ENCODE results near the gene TMX4. TPM values are rescaled to one million over a fixed set of nuclear protein-coding genes. Genes with fewer than 3 reads are reported as not detected.

TMX4 gene
- total and polyA plus RNA-seq, 2 of the 4 experiments (the other 2 are of a cell fraction) = 5.4 to 13.6 TPM

DNA sequence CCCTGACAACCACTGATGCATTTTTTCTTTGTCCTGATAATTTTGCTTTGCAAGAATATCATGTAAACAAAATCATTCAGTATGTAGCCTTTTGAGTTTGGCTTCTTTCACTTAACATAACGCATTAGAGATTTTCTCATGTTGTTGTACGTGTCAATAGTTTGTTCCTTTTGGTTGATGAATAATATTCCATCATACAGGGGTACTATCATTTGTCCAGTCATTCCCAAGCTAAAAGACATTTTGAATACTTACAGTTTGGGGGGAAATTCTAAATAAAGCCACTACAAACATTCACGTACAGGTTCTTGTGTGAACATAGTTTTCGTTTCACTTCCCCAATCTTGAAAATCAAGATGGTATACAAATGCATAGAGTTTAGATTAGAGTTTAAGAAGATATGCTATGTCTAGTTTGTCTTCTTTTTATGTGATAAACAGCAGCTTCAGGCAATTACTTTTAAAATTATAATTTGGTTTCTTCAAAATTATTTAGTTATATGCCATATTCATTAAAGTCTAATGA, 84.5 kb downstream of the TMX4 start:
- no peak overlapping the region for H4K8ac ChIP-seq (ENCODE audit: low read depth in 2 of 2, low read length in 2 of 2)
- no peak overlapping the region for H3K4ac ChIP-seq (ENCODE audit: low read depth, low read length)
- no peak overlapping the region for H4K91ac ChIP-seq (ENCODE audit: insufficient read depth, low read depth, low read length)
- no peaks in the 10 kb centered on the region for H3K9me3 ChIP-seq (ENCODE audit: control insufficient read depth, insufficient read depth, low read length)
- H3K36me3 ChIP-seq (ENCODE audit: control insufficient read depth, insufficient read depth, low read length) = no peaks in the 10 kb centered on the region
- in situ Hi-C loops (cut with MboI; ENCODE audit: low sequenced_read_pairs) (no loop called here), dilution Hi-C loops (cut with HindIII; ENCODE audit: low sequenced_read_pairs, unreplicated experiment) (no loop called here), intact Hi-C loops (cut with micrococcal nuclease) (loop anchor here (5.0 to 10.0 kb wide), 3 partner anchors 107 to 600 kb away; no protein-coding TSS in a partner anchor)
- H2BK20ac ChIP-seq (ENCODE audit: low read depth, low read length) = no peak overlapping the region
- no peaks in the 10 kb centered on the region for H3K9me1 ChIP-seq (ENCODE audit: insufficient read depth, low read length)
- CTCF ChIA-PET = interaction anchor here (6.3 kb wide), 1 partner anchor 787 kb away, joined by 73 read pairs; no protein-coding TSS in a partner anchor
- BruUV-seq (replicated peaks) = no TSS peak
- no peak overlapping the region for H3K18ac ChIP-seq (ENCODE audit: low read depth, low read length)
- H2AFZ ChIP-seq (replicated peaks; ENCODE audit: low read length, poor library complexity) = no peak overlapping the region
- no CpG with 5 or more reads among the region's 4 CpGs for whole genome bisulfite sequencing, 2 experiments (ENCODE audit: extremely low coverage in 2 of 2, insufficient read length in 1 of 2)
- no peak overlapping the region for H3K14ac ChIP-seq (replicated peaks; ENCODE audit: low read depth, low read length)
- no peak overlapping the region for H2AK5ac ChIP-seq (ENCODE audit: low read depth, low read length)
- H2AK9ac ChIP-seq (replicated peaks; ENCODE audit: low read depth, low read length, poor library complexity) = no peak overlapping the region
- H2BK120ac ChIP-seq (ENCODE audit: low read depth, low read length) = no peak overlapping the region
- no peaks in the 10 kb centered on the region for H3K79me1 ChIP-seq (ENCODE audit: low read depth in 1 of 2, low read length in 2 of 2)
- no peak overlapping the region for H3K56ac ChIP-seq (ENCODE audit: extremely low read depth, insufficient read depth, low read length)
- no peak overlapping the region for H3K4me2 ChIP-seq (ENCODE audit: low read depth, low read length)
- TF ChIP-seq, protein P1, sequence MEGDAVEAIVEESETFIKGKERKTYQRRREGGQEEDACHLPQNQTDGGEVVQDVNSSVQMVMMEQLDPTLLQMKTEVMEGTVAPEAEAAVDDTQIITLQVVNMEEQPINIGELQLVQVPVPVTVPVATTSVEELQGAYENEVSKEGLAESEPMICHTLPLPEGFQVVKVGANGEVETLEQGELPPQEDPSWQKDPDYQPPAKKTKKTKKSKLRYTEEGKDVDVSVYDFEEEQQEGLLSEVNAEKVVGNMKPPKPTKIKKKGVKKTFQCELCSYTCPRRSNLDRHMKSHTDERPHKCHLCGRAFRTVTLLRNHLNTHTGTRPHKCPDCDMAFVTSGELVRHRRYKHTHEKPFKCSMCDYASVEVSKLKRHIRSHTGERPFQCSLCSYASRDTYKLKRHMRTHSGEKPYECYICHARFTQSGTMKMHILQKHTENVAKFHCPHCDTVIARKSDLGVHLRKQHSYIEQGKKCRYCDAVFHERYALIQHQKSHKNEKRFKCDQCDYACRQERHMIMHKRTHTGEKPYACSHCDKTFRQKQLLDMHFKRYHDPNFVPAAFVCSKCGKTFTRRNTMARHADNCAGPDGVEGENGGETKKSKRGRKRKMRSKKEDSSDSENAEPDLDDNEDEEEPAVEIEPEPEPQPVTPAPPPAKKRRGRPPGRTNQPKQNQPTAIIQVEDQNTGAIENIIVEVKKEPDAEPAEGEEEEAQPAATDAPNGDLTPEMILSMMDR (conservative IDR thresholded peaks at IDR 0.05; ENCODE audit: low read depth, low read length) = no peak
- TF ChIP-seq RCOR1 (IDR thresholded peaks at IDR 0.05; ENCODE audit: insufficient replicate concordance, low read length) (no peak), BHLHE40 (IDR thresholded peaks at IDR 0.05; ENCODE audit: low read depth, low read length) (no peak), USF2 (IDR thresholded peaks at IDR 0.05; ENCODE audit: low read depth, low read length) (no peak), CHD1 (IDR thresholded peaks at IDR 0.05; ENCODE audit: low read depth, low read length) (no peak), FOS (IDR thresholded peaks at IDR 0.05; ENCODE audit: low read depth, low read length) (no peak), NFE2L2 (IDR thresholded peaks at IDR 0.05; ENCODE audit: low read depth, low read length) (no peak), RFX5 (IDR thresholded peaks at IDR 0.05; ENCODE audit: low read depth, low read length) (no peak), RAD21 (IDR thresholded peaks at IDR 0.05; ENCODE audit: low read length) (no peak), MAFK (IDR thresholded peaks at IDR 0.05; ENCODE audit: low read depth, low read length) (no peak), MAZ (IDR thresholded peaks at IDR 0.05; ENCODE audit: borderline replicate concordance, low read depth, low read length) (no peak), SMC3 (IDR thresholded peaks at IDR 0.05; ENCODE audit: low read depth, low read length) (no peak), CEBPB (IDR thresholded peaks at IDR 0.05; ENCODE audit: low read depth, low read length) (no peak), POLR2A (IDR thresholded peaks at IDR 0.05; ENCODE audit: low read depth, low read length) (no peak)
- TF ChIP-seq, protein P2, sequence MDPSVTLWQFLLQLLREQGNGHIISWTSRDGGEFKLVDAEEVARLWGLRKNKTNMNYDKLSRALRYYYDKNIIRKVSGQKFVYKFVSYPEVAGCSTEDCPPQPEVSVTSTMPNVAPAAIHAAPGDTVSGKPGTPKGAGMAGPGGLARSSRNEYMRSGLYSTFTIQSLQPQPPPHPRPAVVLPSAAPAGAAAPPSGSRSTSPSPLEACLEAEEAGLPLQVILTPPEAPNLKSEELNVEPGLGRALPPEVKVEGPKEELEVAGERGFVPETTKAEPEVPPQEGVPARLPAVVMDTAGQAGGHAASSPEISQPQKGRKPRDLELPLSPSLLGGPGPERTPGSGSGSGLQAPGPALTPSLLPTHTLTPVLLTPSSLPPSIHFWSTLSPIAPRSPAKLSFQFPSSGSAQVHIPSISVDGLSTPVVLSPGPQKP (IDR thresholded peaks at IDR 0.05; ENCODE audit: borderline replicate concordance, low read depth, low read length) = no peak
- no peak overlapping the region for H2BK5ac ChIP-seq (ENCODE audit: low read depth, low read length, poor library complexity, severe bottlenecking)
- H4K20me1 ChIP-seq (ENCODE audit: insufficient read depth, low read length) = no peaks in the 10 kb centered on the region
- H3K9ac ChIP-seq (ENCODE audit: low read depth, low read length) = no peak overlapping the region
- H3K27ac ChIP-seq (ENCODE audit: insufficient read depth, low read length) = no peak overlapping the region
- no peak for ATAC-seq (ENCODE audit: low read depth)
- no peak overlapping the region for H2BK15ac ChIP-seq (ENCODE audit: low read depth, low read length)
- DNase-seq = no peak
- peaks cover 9% of the 10 kb centered on the region for H3K27me3 ChIP-seq (ENCODE audit: control insufficient read depth, insufficient read depth, low read length)
- no peak overlapping the region for H4K5ac ChIP-seq (ENCODE audit: low read depth, low read length)
- POLR2A ChIA-PET (ENCODE audit: unreplicated experiment) = no interaction called here
- no peak overlapping the region for H3K4me3 ChIP-seq (ENCODE audit: insufficient read depth, low read depth, low read length)
- H3K23ac ChIP-seq (ENCODE audit: low read depth, low read length) = no peak overlapping the region
- no peaks in the 10 kb centered on the region for H3K4me1 ChIP-seq (ENCODE audit: control insufficient read depth, insufficient read depth, low read length)

All from IMR-90 (cell line).